ENCODE data around the gene ZDHHC11.
"Not testable (repeated sequence)": the region's sequence is repeated elsewhere in the genome, so short reads cannot be mapped to it uniquely, and the experiment has no call there.

- TF ChIP-seq CTCF (IDR thresholded peaks at IDR 0.05; ENCODE audit: insufficient read depth, low read length); REST (IDR thresholded peaks at IDR 0.05; ENCODE audit: insufficient replicate concordance, low read depth); GABPA (IDR thresholded peaks at IDR 0.05; ENCODE audit: low read depth); POLR2AphosphoS5 (IDR thresholded peaks at IDR 0.05; ENCODE audit: low read depth); SPI1 (IDR thresholded peaks at IDR 0.05; ENCODE audit: borderline replicate concordance, low read depth): not testable (repeated sequence)
Measured at GRCh38 chr5:787224-787856, 63.4 kb downstream of the ZDHHC11 start.
